HepG2 (cell line): ENCODE results near the gene FGF23. TPM values are rescaled to one million over a fixed set of nuclear protein-coding genes. Genes with fewer than 3 reads are reported as not detected.

ENCODE experiments used
- ATAC-seq: fragments of 200-7000 bp; cut with Tn5 transposase; 3 replicates; pipeline ENCODE4 v1.9.1; 2020; ENCODE audit warnings: mild to moderate bottlenecking, moderate library complexity
- BruUV-seq: library from RNA; stranded (reverse); fragments of 400-500 nt; replicated peaks from 2 replicates; lab custom pipeline; 2021; lab: Mats Ljungman, UMichigan
- CTCF ChIA-PET: fragments of 300-600 bp; formaldehyde crosslinking; extraction: SDS; loops from one replicate; lab custom pipeline; 2021; ENCODE audit warnings: low total read pairs, inconsistent platforms, low intra/inter-chr PET ratio; lab: Yijun Ruan, JAX
- POLR2A ChIA-PET: fragments of 350-600 bp; sonication (Branson Sonifier 250); formaldehyde crosslinking; loops from one replicate; lab custom pipeline; 2020; ENCODE audit warnings: antibody characterized with exemption, inconsistent platforms; lab: Yijun Ruan, JAX
- DNase-seq: peaks from one replicate; pipeline ENCODE4 v3.0.0-alpha.2; 2015; ENCODE audit warnings: low spot score
- FAIRE-seq: peaks from 3 replicates; lab custom pipeline; 2011; peaks lifted over from hg19 to GRCh38; lab: Jason Lieb, UNC
- H2AFZ ChIP-seq: one replicate; pipeline ENCODE4 v1.6.1; 2011; ENCODE audit warnings: low read length, inconsistent platforms
- H3K27ac ChIP-seq: fragments of 300-600 bp; 3 replicates; pipeline ENCODE4 v1.8.0; 2011; ENCODE audit warnings: mixed run types, mild to moderate bottlenecking, mixed read lengths, low read length, inconsistent platforms; ENCODE audit not compliant: insufficient read depth; ENCODE audit errors: extremely low read length
- H3K27me3 ChIP-seq, 2 experiments: fragments of 200-600 bp in 1 of 2; 2 replicates in 1 of 2; 3 replicates in 1 of 2; pipeline versions ENCODE4 v1.6.0 to v1.8.0; 2011; ENCODE audit warnings: low read length in 2 of 2, mild to moderate bottlenecking in 2 of 2, moderate library complexity in 2 of 2, inconsistent platforms in 1 of 2; ENCODE audit not compliant: insufficient read depth in 2 of 2, control insufficient read depth in 1 of 2
- H3K36me3 ChIP-seq, 2 experiments: fragments of 200-600 bp in 1 of 2; replicated peaks in 1 of 2; 2 replicates in 1 of 2; 3 replicates in 1 of 2; pipeline versions ENCODE4 v1.5.1 to v1.8.0; 2011; ENCODE audit warnings: low read length in 2 of 2, inconsistent platforms in 1 of 2; ENCODE audit not compliant: insufficient read depth in 2 of 2, control insufficient read depth in 1 of 2
- H3K4me1 ChIP-seq: 2 replicates; pipeline ENCODE4 v1.5.1; 2012; ENCODE audit warnings: low read length, inconsistent platforms; ENCODE audit not compliant: insufficient read depth
- H3K4me2 ChIP-seq: 2 replicates; pipeline ENCODE4 v1.6.0; 2011; ENCODE audit warnings: low read depth, low read length, inconsistent platforms
- H3K4me3 ChIP-seq, 3 experiments: fragments of 200-600 bp in 1 of 3; sonication (generic), shearing (Covaris generic) in 1 of 3; replicated peaks in 1 of 3; 2 replicates each; pipeline ENCODE4 v1.5.1; 2011 to 2016; ENCODE audit warnings: low read length in 3 of 3, inconsistent platforms in 2 of 3, low read depth in 2 of 3, mild to moderate bottlenecking in 2 of 3, control low read depth in 1 of 3, mixed read lengths in 1 of 3; ENCODE audit not compliant: insufficient read depth in 1 of 3
- H3K79me2 ChIP-seq: one replicate; pipeline ENCODE4 v1.6.1; 2011; ENCODE audit warnings: low read length, inconsistent platforms; ENCODE audit not compliant: insufficient read depth
- H3K9ac ChIP-seq: 2 replicates; pipeline ENCODE4 v1.6.0; 2011; ENCODE audit warnings: mild to moderate bottlenecking, low read depth, low read length, inconsistent platforms; ENCODE audit not compliant: insufficient read depth
- H3K9me3 ChIP-seq: 2 replicates; pipeline ENCODE4 v1.5.1; 2012; ENCODE audit warnings: mild to moderate bottlenecking, low read length
- H4K20me1 ChIP-seq: 2 replicates; pipeline ENCODE4 v1.6.0; 2011; ENCODE audit warnings: inconsistent platforms, mild to moderate bottlenecking, low read length, moderate library complexity; ENCODE audit not compliant: insufficient read depth
- CTCF ChIP-seq: sonication (generic); formaldehyde crosslinking; IDR thresholded peaks from 2 replicates; pipeline ENCODE4 v1.5.0; 2020; ENCODE audit warnings: mild to moderate bottlenecking, missing genetic modification reagents, moderate library complexity
- HNRNPK ChIP-seq: fragments of 200-400 bp; formaldehyde crosslinking; IDR thresholded peaks from 2 replicates; pipeline ENCODE4 v1.6.1; 2018; ENCODE audit warnings: low read length, low read depth, moderate library complexity, mild to moderate bottlenecking; ENCODE audit not compliant: poor library complexity, severe bottlenecking
- HOXA3 ChIP-seq: sonication (generic); formaldehyde crosslinking; IDR thresholded peaks from 2 replicates; pipeline ENCODE4 v1.5.0; 2020; ENCODE audit warnings: missing genetic modification reagents
- IKZF4 ChIP-seq: sonication (generic); formaldehyde crosslinking; IDR thresholded peaks from 2 replicates; pipeline ENCODE4 v1.5.1; 2020; ENCODE audit warnings: borderline replicate concordance, mild to moderate bottlenecking, low read depth, missing genetic modification reagents; ENCODE audit errors: not compliant biosample characterization
- NFKBIZ ChIP-seq: IDR thresholded peaks from 2 replicates; pipeline ENCODE4 v1.6.1; 2018; ENCODE audit warnings: missing genetic modification reagents, missing compliant biosample characterization
- RAD21 ChIP-seq: fragments of 450-650 bp; formaldehyde crosslinking; IDR thresholded peaks from 2 replicates; pipeline ENCODE4 v1.5.0; 2020; ENCODE audit warnings: mild to moderate bottlenecking
- REST ChIP-seq, 2 experiments: IDR thresholded peaks; 2 replicates each; pipeline ENCODE4 v1.6.1; 2011 to 2012; ENCODE audit warnings: low read length in 2 of 2, borderline replicate concordance in 1 of 2, low read depth in 1 of 2, mild to moderate bottlenecking in 1 of 2, moderate library complexity in 1 of 2
- STAG1 ChIP-seq: sonication (generic); formaldehyde crosslinking; IDR thresholded peaks from 2 replicates; pipeline ENCODE4 v1.4.0; 2020; ENCODE audit warnings: missing genetic modification reagents
- TOPORS ChIP-seq: sonication (generic); formaldehyde crosslinking; IDR thresholded peaks from 2 replicates; pipeline ENCODE4 v1.8.0; 2023; ENCODE audit warnings: mild to moderate bottlenecking, missing genetic modification reagents
- UBTF ChIP-seq: sonication (generic); formaldehyde crosslinking; IDR thresholded peaks from 2 replicates; pipeline ENCODE4 v1.4.0; 2020; ENCODE audit warnings: mild to moderate bottlenecking, missing genetic modification reagents
- ZNF639 ChIP-seq: conservative IDR thresholded peaks from 2 replicates; pipeline ENCODE4 v1.6.1; 2018; ENCODE audit warnings: missing genetic modification reagents
- ZNF644 ChIP-seq: IDR thresholded peaks from 2 replicates; pipeline ENCODE4 v1.6.1; 2016; ENCODE audit warnings: low read depth
- ZNF749 ChIP-seq: sonication (generic); formaldehyde crosslinking; IDR thresholded peaks from 2 replicates; pipeline ENCODE4 v1.8.0; 2022; ENCODE audit warnings: mild to moderate bottlenecking, missing genetic modification reagents, moderate library complexity, borderline replicate concordance
- ZZZ3 ChIP-seq: sonication (generic); formaldehyde crosslinking; IDR thresholded peaks from 2 replicates; pipeline ENCODE4 v1.4.0; 2020; ENCODE audit warnings: missing genetic modification reagents, mild to moderate bottlenecking, borderline replicate concordance
- in situ Hi-C: cut with HindIII; loops from 2 replicates; pipeline ENCODE4 v1.10.0; 2017; ENCODE audit warnings: low pct_unique_long_range_greater_than_20kb; ENCODE audit not compliant: extremely low pct_ligation_motif_present
- intact Hi-C: fragments of 100-400 bp; cut with micrococcal nuclease; formaldehyde crosslinking; loops from one replicate; pipeline ENCODE4 v1.10.0; 2022; ENCODE audit not compliant: unreplicated experiment
- polyA plus RNA-seq, 8 experiments: library from polyadenylated mRNA; depleted of rRNA in 3 of 8; stranded (reverse) in 7 of 8; unstranded in 1 of 8; fragments of >200 nt; fragmentation: Illumina TruSeq in 4 of 8; extraction: Trizol in 4 of 8; gene quantifications; 2 replicates each; pipeline versions ENCODE4 v1.2.1 to v1.2.3, GENCODE V29; 2011 to 2016; ENCODE audit warnings: low read depth in 4 of 8, missing spikeins in 1 of 8, mixed read lengths in 1 of 8; ENCODE audit not compliant: insufficient read depth in 1 of 8
- total RNA-seq, 5 experiments: library from RNA; depleted of rRNA; stranded (reverse); fragments of >200 nt; fragmentation: Illumina TruSeq; extraction: Trizol; gene quantifications; 2 replicates each; pipeline ENCODE4 v1.2.3, GENCODE V29; 2016; ENCODE audit warnings: low read depth in 1 of 5

FGF23 gene
- total and polyA plus RNA-seq, 2 of the 13 experiments (the other 11 are each of a cell fraction or from before 2014, with no cell fraction given) = not detected

- Histone ChIP-seq H4K20me1 (no peaks in the 10 kb centered on the region), H3K9ac (no peak overlapping the region)
- no peak for TF ChIP-seq UBTF
- no peak for TF ChIP-seq HNRNPK
- TF ChIP-seq HOXA3 (CRISPR knock-in tag) = no peak
- no peak for TF ChIP-seq NFKBIZ (CRISPR knock-in tag)
- TF ChIP-seq RAD21 (CRISPR knock-in tag) = 0 out of 2 replicates have a peak, but pooled peaks have one; percentile 21
- TF ChIP-seq ZNF639 (CRISPR knock-in tag) = no peak
- peak; percentile 61 for TF ChIP-seq CTCF (CRISPR knock-in tag)
- no peak for TF ChIP-seq ZZZ3 (CRISPR knock-in tag)
- peak; percentile 47 for TF ChIP-seq STAG1
- no peak for TF ChIP-seq TOPORS
- TF ChIP-seq REST (IDR thresholded peaks at IDR 0.05; ENCODE audit: borderline replicate concordance in 1 of 2, low read depth in 1 of 2, low read length in 2 of 2) = no peak
- TF ChIP-seq ZNF644 = peak; percentile 84
- no peak for TF ChIP-seq ZNF749 (CRISPR knock-in tag)
- TF ChIP-seq IKZF4 = no peak
- TF ChIP-seq, all 625 proteins: peak for 4
- ATAC-seq (peak; percentile 50; the same call in 2 of the 3 replicates), DNase-seq (peak; percentile 28), FAIRE-seq (no peak)
- intact Hi-C loops = no loop called here
- H2AFZ ChIP-seq = no peak overlapping the region
- ChIA-PET CTCF (no interaction called here), POLR2A (no interaction called here)
- no peaks in the 10 kb centered on the region for H3K9me3 ChIP-seq
- H3K4me3 ChIP-seq = no peak overlapping the region
- peaks cover 2 to 15% of the 10 kb centered on the region in 2 experiments; a peak in 3 of 5 replicates for H3K36me3 ChIP-seq
- no peaks in the 10 kb centered on the region for H3K79me2 ChIP-seq
- H3K27ac ChIP-seq = no peak overlapping the region
- BruUV-seq = no TSS peak
- H3K4me2 ChIP-seq = no peak overlapping the region
- no peaks in the 10 kb centered on the region for H3K4me1 ChIP-seq
- H3K27me3 ChIP-seq = no peaks in the 10 kb centered on the region
- in situ Hi-C loops = loop anchor here (10.0 kb wide), 1 partner anchor 169 kb away; no protein-coding TSS in a partner anchor
Measured at GRCh38 chr12:4356041-4356327, 23.5 kb downstream of the FGF23 start.
